Measurements from ENCODE around the gene CLNK.

Gene CLNK

GRCh38 chr4:10635091-10635490 lies 49.5 kb downstream of the CLNK start:
- no peak for TF ChIP-seq CTCF (IDR thresholded peaks at IDR 0.05; ENCODE audit: insufficient read depth, missing control alignments)
- FAIRE-seq (no peak), DNase-seq (ENCODE audit: insufficient read length, low spot score) (no peak)

GRCh38 chr4:10629394-10629793 lies 55.2 kb downstream of the CLNK start:
- TF ChIP-seq CTCF (IDR thresholded peaks at IDR 0.05; ENCODE audit: insufficient read depth, missing control alignments), result no peak
- FAIRE-seq (no peak), DNase-seq (ENCODE audit: insufficient read length, low spot score) (no peak)

- no peak for TF ChIP-seq CTCF (IDR thresholded peaks at IDR 0.05; ENCODE audit: insufficient read depth, missing control alignments)
These were observed 59.4 kb downstream of the CLNK start for GRCh38 chr4:10625131-10625530.

GRCh38 chr4:10623862-10624261 lies 60.7 kb downstream of the CLNK start:
- no peak for FAIRE-seq
- no peak for DNase-seq (ENCODE audit: insufficient read length, low spot score)

More at GRCh38 chr4:10625131-10625530, 59.4 kb downstream of the CLNK start:
- no peak for DNase-seq (ENCODE audit: insufficient read length, low spot score)
- FAIRE-seq, result no peak

GRCh38 chr4:10623241-10623640 lies 61.3 kb downstream of the CLNK start:
- no peak for FAIRE-seq
- DNase-seq (ENCODE audit: insufficient read length, low spot score), result no peak
- no peak for TF ChIP-seq CTCF (IDR thresholded peaks at IDR 0.05; ENCODE audit: insufficient read depth, missing control alignments)

More at GRCh38 chr4:10623862-10624261, 60.7 kb downstream of the CLNK start:
- no peak for TF ChIP-seq CTCF (IDR thresholded peaks at IDR 0.05; ENCODE audit: insufficient read depth, missing control alignments)

- no peak for DNase-seq (ENCODE audit: insufficient read length, low spot score)
- TF ChIP-seq CTCF (IDR thresholded peaks at IDR 0.05; ENCODE audit: insufficient read depth, missing control alignments), result no peak
- FAIRE-seq, result no peak
These were observed 61.8 kb downstream of the CLNK start for GRCh38 chr4:10622728-10623127.

GRCh38 chr4:10620935-10621488 lies 63.6 kb downstream of the CLNK start:
- no peak for FAIRE-seq
- no peak for TF ChIP-seq CTCF (IDR thresholded peaks at IDR 0.05; ENCODE audit: insufficient read depth, missing control alignments)
- DNase-seq (ENCODE audit: insufficient read length, low spot score), result no peak

Data from D721Med (cell line).